Measurements from ENCODE around the gene MCF2L. TPM values are rescaled to one million over a fixed set of nuclear protein-coding genes. Genes with fewer than 3 reads are reported as not detected.

Gene MCF2L
- total RNA-seq, 6 experiments from 2014 or later: 9.6 to 18.4 (median 11.7) TPM

DNA sequence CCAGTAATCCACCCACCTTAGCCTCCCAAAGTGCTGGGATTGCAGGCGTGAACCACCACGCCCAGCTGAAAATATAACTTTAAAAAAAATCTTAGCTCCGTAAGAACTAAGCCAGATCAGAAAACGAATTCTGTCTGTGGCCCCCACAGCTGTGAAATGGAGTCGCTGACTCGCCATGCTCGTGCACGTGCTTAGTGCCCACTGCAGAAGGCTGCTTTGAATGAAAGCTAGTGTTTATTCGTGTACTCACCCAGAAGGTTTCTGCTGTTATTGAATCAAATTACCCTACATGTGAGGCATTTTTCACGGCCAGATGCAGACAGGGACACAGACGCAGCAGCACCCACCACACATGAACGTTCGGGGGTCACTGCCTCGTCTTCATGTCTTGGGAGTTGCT is 74.9 kb downstream of the MCF2L start:
- Histone ChIP-seq H3K36me3 (no peaks in the 10 kb centered on the region), H3K27me3 (no peaks in the 10 kb centered on the region), H3K9me3 (no peaks in the 10 kb centered on the region), H3K4me1 (no peaks in the 10 kb centered on the region), H3K27ac (no peak overlapping the region), H3K4me3 (no peak overlapping the region)
- WGBS (ENCODE audit: insufficient coverage, low coverage, low lambda C conversion rate, missing lambda C conversion rate): 83% methylated on average over 14 of the region's 14 CpGs
- intact Hi-C loops (cut with DNase I): loop anchor here in 1 of 2 donors (10.0 kb wide), 1 partner anchor 51 kb away; no protein-coding TSS in a partner anchor
- TF ChIP-seq POLR2A (IDR thresholded peaks at IDR 0.05): no peak
- TF ChIP-seq, protein P1, sequence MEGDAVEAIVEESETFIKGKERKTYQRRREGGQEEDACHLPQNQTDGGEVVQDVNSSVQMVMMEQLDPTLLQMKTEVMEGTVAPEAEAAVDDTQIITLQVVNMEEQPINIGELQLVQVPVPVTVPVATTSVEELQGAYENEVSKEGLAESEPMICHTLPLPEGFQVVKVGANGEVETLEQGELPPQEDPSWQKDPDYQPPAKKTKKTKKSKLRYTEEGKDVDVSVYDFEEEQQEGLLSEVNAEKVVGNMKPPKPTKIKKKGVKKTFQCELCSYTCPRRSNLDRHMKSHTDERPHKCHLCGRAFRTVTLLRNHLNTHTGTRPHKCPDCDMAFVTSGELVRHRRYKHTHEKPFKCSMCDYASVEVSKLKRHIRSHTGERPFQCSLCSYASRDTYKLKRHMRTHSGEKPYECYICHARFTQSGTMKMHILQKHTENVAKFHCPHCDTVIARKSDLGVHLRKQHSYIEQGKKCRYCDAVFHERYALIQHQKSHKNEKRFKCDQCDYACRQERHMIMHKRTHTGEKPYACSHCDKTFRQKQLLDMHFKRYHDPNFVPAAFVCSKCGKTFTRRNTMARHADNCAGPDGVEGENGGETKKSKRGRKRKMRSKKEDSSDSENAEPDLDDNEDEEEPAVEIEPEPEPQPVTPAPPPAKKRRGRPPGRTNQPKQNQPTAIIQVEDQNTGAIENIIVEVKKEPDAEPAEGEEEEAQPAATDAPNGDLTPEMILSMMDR (IDR thresholded peaks at IDR 0.05): no peak
- DNase-seq: no peak
- no peak for ATAC-seq

DNA sequence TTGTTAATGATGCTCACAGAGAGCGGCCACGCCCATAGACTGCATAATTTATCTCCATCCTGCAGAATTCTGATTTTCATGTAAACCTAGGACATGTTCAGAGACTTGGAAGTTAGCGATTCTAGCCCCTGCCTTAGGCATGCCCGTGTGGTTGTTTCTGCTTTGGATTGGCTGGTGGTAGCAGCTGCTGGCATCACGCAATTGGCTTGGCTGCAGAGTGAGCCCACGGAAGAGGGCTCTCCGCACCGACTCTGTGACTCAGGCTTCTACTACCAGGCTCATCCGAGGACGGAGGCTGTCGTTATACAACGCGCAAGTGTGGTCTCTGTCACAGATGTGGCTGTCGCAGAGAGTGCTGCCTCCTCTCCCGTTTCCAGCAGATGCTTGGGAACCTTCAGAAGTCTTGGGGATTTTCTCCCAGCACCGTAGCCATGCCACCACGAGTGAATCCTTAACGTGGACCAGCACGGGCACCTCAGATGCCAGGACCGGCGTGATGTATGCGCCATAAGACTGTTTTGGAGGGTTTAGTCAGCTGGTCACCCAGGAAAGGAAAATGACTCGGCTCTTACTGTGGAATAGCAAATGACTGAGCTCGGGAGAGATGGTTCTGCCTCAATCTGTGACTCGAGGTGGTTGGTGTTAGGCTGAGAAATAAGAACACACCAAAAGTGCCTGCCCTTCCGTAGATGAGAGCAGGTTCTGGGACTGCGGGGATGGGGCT is 75.5 kb downstream of the MCF2L start:
- intact Hi-C loops (cut with DNase I): loop anchor here in 1 of 2 donors (10.0 kb wide), 1 partner anchor 50 kb away; no protein-coding TSS in a partner anchor
- Histone ChIP-seq H3K4me3 (no peak overlapping the region), H3K9me3 (no peaks in the 10 kb centered on the region), H3K36me3 (no peaks in the 10 kb centered on the region), H3K27me3 (no peaks in the 10 kb centered on the region), H3K27ac (no peak overlapping the region), H3K4me1 (no peaks in the 10 kb centered on the region)
- DNase-seq: peak in 1 of 3 donors; percentile 16
- 88% methylated on average over 14 of the region's 27 CpGs for WGBS (ENCODE audit: insufficient coverage, low coverage, low lambda C conversion rate, missing lambda C conversion rate)
- no peak for TF ChIP-seq POLR2A (IDR thresholded peaks at IDR 0.05)
- TF ChIP-seq, protein P1 (IDR thresholded peaks at IDR 0.05): no peak
- no peak for ATAC-seq

DNA sequence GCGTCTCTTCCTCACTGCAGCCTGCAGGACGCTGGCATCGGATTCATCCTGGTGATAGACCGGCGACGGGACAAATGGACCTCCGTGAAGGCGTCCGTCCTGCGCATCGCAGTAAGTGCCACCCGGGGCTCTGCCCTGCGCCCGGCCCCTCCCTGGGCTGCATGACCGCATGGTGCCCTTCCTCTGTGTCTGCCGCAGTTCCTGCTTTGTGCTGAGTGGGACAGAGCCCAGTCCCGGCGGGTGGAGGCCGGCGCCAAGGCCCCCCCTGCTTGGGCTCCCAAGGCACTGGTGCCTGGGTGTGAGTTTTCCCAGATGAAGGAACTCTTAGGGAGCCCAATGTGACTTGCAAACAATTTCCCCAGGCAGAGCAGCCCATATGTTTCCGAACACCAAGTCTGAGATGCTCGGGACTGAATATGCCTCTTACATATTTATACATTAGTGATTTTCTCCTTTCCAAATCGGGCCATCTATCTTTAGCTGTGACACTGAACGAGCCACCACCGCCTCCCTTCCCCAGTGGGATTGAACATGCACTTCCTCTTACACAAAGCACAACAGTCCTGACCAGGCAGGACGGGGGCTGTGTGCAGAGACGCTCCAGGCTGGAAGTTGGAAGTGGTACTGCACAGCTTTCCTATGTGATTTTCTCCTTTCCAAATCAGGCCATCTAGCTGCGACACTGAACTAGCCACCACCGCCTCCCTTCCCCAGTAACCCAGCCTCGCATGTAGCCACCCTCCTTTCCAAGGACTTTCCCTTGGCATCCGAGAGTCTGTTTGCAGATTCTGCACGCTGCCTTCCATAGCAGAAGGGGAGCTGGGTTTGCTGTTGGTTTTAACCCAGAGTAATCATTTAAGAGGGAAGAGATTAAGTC is 76.5 kb downstream of the MCF2L start:
- H3K4me1 ChIP-seq: no peaks in the 10 kb centered on the region
- WGBS (ENCODE audit: insufficient coverage, low coverage, low lambda C conversion rate, missing lambda C conversion rate): 75% methylated on average over 26 of the region's 32 CpGs
- ATAC-seq: peak; percentile 55 to 60 (median 57)
- intact Hi-C loops (cut with DNase I): loop anchor here in 1 of 2 donors (10.0 kb wide), 1 partner anchor 49 kb away; no protein-coding TSS in a partner anchor
- DNase-seq: peak in 1 of 3 donors; percentile 19
- no peak overlapping the region for H3K4me3 ChIP-seq
- H3K27ac ChIP-seq: no peak overlapping the region
- H3K27me3 ChIP-seq: no peaks in the 10 kb centered on the region
- no peaks in the 10 kb centered on the region for H3K9me3 ChIP-seq
- no peaks in the 10 kb centered on the region for H3K36me3 ChIP-seq
- no peak for TF ChIP-seq POLR2A (IDR thresholded peaks at IDR 0.05)
- TF ChIP-seq, protein P1 (IDR thresholded peaks at IDR 0.05): no peak

DNA sequence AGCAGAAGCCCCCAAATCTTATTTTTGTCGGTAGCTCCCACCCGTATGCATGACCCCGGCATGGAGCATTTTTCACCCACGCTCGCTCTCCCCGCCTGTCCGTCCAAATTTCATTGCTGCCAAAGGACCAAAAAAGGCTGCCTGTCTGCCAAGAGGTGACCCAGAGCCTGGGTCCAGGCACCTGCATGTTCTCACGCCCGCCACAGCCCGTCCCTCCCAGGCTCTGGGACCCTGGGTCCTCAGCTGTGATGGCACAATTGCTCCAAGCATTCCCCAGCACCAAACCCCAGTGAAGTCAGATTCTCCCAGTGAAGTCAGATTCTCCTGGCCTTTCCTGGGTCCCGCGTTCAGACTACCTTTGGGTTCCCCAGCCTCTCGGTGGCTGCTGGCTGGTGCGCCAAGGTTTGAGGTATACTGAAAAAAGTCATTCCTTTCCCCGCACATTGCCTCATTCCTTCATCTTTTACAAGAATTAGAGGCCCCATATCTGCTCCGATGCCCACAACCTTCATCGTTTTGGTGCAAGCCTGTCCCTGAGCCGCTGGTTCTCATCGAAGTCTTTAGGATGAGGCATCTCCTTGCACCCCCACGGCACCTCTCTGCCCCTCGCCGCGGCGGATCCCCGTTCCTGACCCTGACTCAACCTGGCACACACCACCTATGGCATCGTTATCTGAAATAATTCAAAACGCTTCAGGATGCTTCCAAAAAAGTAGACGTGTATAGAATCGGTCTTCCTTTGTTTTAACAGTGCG is 77.3 kb downstream of the MCF2L start:
- peak in 1 of 3 donors; percentile 13 for DNase-seq
- 90% methylated on average over 26 of the region's 30 CpGs for WGBS (ENCODE audit: insufficient coverage, low coverage, low lambda C conversion rate, missing lambda C conversion rate)
- intact Hi-C loops (cut with DNase I): loop anchor here in 1 of 2 donors (10.0 kb wide), 1 partner anchor 48 kb away; no protein-coding TSS in a partner anchor
- no peak for TF ChIP-seq POLR2A (IDR thresholded peaks at IDR 0.05)
- TF ChIP-seq, protein P1 (IDR thresholded peaks at IDR 0.05): no peak
- no peak for ATAC-seq
- no peak overlapping the region for H3K27ac ChIP-seq
- no peaks in the 10 kb centered on the region for H3K4me1 ChIP-seq
- H3K4me3 ChIP-seq: no peak overlapping the region
- no peaks in the 10 kb centered on the region for H3K9me3 ChIP-seq
- no peaks in the 10 kb centered on the region for H3K36me3 ChIP-seq
- H3K27me3 ChIP-seq: no peaks in the 10 kb centered on the region
